Kidney epithelial cell (primary cell): ENCODE data around the gene MAGI3. TPM values are rescaled to one million over a fixed set of nuclear protein-coding genes. Genes with fewer than 3 reads are reported as not detected.

ENCODE experiments used
- DNase-seq: peaks from one replicate; pipeline ENCODE4 v3.0.0-alpha.2; 2010; ENCODE audit warnings: low read depth
- H3K27me3 ChIP-seq: 2 replicates; pipeline ENCODE4 v1.6.0; 2011; ENCODE audit warnings: low read length; ENCODE audit not compliant: control insufficient read depth, insufficient read depth
- H3K36me3 ChIP-seq: 2 replicates; pipeline ENCODE4 v1.5.1; 2011; ENCODE audit warnings: low read length; ENCODE audit not compliant: control insufficient read depth, insufficient read depth
- H3K4me3 ChIP-seq: 2 replicates; pipeline ENCODE4 v1.5.1; 2011; ENCODE audit warnings: low read depth, mild to moderate bottlenecking, control low read depth, low read length
- total RNA-seq: library from RNA; depleted of rRNA; stranded (reverse); fragments of >200 nt; gene quantifications from 2 replicates; pipeline ENCODE4 v1.2.3, GENCODE V29; 2015
- TF ChIP-seq, protein P1 (sequence below): IDR thresholded peaks from 2 replicates; pipeline ENCODE4 v1.5.1; 2011; ENCODE audit warnings: mild to moderate bottlenecking, moderate library complexity, low read length, control low read depth, inconsistent platforms; ENCODE audit not compliant: insufficient read depth, poor library complexity, severe bottlenecking

Gene MAGI3
- total RNA-seq, 1 donor from 2014 or later, result 3.7 TPM

DNA sequence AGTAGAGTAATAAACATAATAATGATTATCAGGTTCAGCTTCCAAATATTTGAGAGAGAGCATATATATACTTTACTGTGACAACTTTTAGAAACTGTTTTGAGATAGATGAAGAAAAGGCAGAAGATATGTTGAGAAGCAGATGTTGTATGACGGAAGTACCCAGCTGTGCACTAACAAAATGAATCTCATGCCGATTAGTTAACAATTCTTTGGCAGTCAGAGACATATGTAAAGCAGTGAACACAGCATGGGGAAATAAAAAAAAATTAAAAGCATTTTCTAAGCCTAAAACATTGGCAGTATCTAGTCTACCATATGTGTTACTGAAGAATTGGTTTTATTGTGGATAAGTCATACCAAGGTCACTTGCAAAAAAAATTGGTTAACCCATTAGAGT, 51.8 kb downstream of the MAGI3 start:
- Histone ChIP-seq H3K4me3 (no peak overlapping the region), H3K27me3 (no peaks in the 10 kb centered on the region), H3K36me3 (no peaks in the 10 kb centered on the region)
- DNase-seq, result no peak
- TF ChIP-seq, protein P1, sequence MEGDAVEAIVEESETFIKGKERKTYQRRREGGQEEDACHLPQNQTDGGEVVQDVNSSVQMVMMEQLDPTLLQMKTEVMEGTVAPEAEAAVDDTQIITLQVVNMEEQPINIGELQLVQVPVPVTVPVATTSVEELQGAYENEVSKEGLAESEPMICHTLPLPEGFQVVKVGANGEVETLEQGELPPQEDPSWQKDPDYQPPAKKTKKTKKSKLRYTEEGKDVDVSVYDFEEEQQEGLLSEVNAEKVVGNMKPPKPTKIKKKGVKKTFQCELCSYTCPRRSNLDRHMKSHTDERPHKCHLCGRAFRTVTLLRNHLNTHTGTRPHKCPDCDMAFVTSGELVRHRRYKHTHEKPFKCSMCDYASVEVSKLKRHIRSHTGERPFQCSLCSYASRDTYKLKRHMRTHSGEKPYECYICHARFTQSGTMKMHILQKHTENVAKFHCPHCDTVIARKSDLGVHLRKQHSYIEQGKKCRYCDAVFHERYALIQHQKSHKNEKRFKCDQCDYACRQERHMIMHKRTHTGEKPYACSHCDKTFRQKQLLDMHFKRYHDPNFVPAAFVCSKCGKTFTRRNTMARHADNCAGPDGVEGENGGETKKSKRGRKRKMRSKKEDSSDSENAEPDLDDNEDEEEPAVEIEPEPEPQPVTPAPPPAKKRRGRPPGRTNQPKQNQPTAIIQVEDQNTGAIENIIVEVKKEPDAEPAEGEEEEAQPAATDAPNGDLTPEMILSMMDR, result no peak

DNA sequence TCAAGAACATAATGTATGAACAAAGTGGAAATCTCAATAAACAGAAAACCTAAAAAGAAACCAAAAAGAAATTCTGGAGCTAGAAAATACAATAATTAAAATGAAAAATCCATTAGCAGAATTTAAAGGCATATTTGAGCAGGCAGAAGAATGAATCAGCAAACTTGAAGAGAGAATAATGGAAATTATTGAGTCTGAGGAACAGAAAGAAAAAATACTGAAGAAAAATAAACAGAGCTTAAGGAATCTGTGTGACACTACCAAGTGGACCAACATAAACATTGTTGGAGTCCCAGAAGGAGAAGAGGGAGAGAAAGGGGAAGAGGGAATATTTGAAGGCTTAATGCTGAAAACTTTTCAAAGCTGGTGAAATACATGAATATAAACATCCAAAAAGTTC, 54.5 kb downstream of the MAGI3 start:
- no peaks in the 10 kb centered on the region for H3K27me3 ChIP-seq
- TF ChIP-seq, protein P1, result no peak
- DNase-seq, result no peak

DNA sequence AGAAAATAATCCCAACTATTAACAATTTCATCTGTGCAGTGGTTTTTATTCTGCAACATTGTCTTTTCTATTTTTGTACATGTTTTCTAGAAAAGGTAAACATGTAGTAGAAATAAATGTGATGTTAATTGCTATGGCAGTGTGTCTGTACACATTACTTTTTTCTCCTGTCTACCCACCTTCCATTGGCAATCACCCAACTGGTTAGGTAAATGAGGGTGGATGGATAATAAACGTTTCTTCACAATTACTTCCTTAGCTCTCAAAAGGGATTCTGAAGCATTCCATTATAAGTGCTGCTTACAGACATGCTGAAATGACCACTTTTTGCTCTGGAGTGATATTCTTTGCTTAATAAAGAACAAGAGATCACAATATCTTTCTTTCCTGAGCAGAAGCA, 61.4 kb downstream of the MAGI3 start:
- no peaks in the 10 kb centered on the region for H3K27me3 ChIP-seq
- TF ChIP-seq, protein P1, result no peak
- DNase-seq, result no peak
- H3K36me3 ChIP-seq, result no peaks in the 10 kb centered on the region
- no peak overlapping the region for H3K4me3 ChIP-seq

More for the DNA sequence above, 54.5 kb downstream of the MAGI3 start:
- H3K36me3 ChIP-seq, result no peaks in the 10 kb centered on the region
- no peak overlapping the region for H3K4me3 ChIP-seq

DNA sequence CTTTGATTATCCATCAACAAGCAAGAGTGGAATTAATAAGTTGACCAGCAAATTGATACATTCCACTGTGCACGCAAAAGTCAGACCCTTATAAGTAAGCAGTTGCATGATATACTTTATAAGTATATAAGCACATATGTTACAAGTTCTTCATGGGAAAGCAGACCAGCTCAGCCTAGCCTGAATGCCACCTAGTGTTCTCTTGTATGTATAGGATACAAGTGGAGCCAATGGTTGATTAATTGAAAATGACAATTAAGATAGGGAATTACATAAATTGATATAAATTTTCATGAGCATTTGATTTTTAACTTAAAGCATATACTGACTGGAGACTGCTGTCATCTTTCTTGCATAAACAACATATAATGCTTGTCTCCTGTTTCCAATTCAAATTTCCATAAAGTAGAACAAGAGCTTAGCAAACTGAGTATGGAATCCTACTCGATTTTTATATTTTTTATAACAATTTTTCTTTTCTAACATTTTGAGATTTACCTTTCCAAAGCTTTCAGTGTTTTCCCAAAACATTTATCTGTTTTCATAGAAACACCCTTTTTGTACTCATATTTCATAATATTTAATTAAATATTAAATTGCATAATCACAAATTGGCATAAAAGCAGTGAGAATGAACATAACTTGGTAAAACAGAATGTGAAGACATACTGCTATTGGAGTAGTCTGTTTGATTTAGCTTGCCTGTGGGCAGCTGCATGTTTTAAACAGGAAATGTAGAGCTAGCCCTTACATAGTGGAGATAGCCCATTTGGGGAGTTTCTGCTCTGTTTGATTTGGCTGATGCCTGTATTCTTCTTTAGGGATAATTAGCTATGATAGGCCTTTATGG, 62.8 kb downstream of the MAGI3 start:
- no peaks in the 10 kb centered on the region for H3K27me3 ChIP-seq
- H3K36me3 ChIP-seq, result no peaks in the 10 kb centered on the region
- TF ChIP-seq, protein P1, result peak; percentile 60
- H3K4me3 ChIP-seq, result no peak overlapping the region
- DNase-seq, result no peak

DNA sequence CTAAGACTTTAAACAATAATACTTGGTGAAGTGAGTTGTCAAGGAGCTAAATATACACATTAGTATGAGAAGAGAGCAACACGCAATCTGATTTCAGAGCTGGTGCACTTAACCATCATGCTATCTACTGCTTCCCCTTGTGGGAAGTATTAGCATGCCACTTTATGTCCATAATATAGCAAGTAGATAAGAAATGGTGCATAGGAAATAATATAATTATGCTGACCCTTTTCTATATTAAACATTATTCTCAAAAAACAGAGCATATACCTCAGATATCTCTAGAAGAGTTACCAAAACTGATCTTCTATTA, 63.4 kb downstream of the MAGI3 start:
- no peak for DNase-seq
- H3K27me3 ChIP-seq, result no peaks in the 10 kb centered on the region

More for the DNA sequence above, 63.4 kb downstream of the MAGI3 start:
- Histone ChIP-seq H3K36me3 (no peaks in the 10 kb centered on the region), H3K4me3 (no peak overlapping the region)
- TF ChIP-seq, protein P1, result no peak
